Activated T-cell treated with anti-CD3 and anti-CD28 coated beads, Interleukin-2, amount 50 U/mL, for 4 hours (primary cell): Measurements from ENCODE around the gene NDUFS6. TPM values are rescaled to one million over a fixed set of nuclear protein-coding genes. Genes with fewer than 3 reads are reported as not detected.

Experiments
- ATAC-seq, 2 donors: fragments of 200-7000 bp; cut with Tn5 transposase; one replicate each; pipeline ENCODE4 v1.10.0; 2021
- DNase-seq: peaks from one replicate; pipeline ENCODE4 v3.0.0-alpha.2; 2020
- H3K27me3 Mint-ChIP-seq: one replicate; pipeline ENCODE4 v1.8.0; 2021; ENCODE audit warnings: low read depth, mixed read lengths
- H3K36me3 Mint-ChIP-seq: one replicate; pipeline ENCODE4 v1.8.0; 2022; ENCODE audit warnings: mixed read lengths; ENCODE audit not compliant: insufficient read depth
- H3K4me1 Mint-ChIP-seq: one replicate; pipeline ENCODE4 v1.8.0; 2021; ENCODE audit warnings: low read depth, mixed read lengths
- H3K4me3 Mint-ChIP-seq: one replicate; pipeline ENCODE4 v1.8.0; 2021; ENCODE audit warnings: mild to moderate bottlenecking, moderate library complexity, mixed read lengths
- H3K9me3 Mint-ChIP-seq: one replicate; pipeline ENCODE4 v1.8.0; 2021; ENCODE audit warnings: mixed read lengths
- total RNA-seq, 3 donors: library from RNA; stranded (reverse); gene quantifications; one replicate each; pipeline ENCODE4 v1.2.1, GENCODE V29; 2021

Gene NDUFS6
- total RNA-seq, 3 donors from 2014 or later: 55.6 to 64.9 (median 61.4) TPM

DNA sequence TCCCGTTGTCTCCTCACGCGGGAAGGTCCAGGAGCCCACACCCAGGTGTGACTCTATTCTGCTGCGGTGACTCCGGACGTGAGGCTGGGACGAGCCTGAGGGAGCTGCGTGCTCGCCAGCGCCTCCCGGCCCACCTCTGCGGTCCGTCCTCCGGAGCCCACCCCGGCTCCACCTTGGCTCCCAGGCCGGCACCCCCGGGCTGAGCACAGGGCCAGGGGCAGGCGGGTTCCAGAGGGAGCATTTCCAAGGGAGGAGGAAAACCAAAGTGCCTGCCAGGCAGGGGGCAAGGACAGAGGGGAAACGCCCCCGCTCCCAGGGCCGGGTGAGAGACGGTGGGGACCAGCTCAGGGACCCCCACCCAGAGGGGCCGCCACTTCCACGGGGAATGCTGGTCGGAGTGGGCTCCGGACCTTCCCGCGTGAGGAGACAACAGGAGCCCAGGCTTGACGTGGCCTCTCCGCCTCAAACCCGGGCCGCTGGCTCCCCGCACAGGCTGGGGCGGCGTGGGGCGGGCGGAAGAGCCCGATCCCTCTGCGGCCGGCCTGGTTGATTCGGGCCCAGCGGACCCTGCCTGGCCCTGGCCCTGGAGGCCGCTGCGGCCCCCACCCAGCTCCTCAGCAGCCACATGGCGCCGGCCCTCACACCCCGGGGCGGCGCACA lies 55.5 kb downstream of the NDUFS6 start:
- ATAC-seq: no peak
- Mint-ChIP-seq H3K36me3 (no peaks in the 10 kb centered on the region), H3K4me3 (no peak overlapping the region), H3K9me3 (no peaks in the 10 kb centered on the region), H3K4me1 (no peaks in the 10 kb centered on the region), H3K27me3 (peaks cover 30% of the 10 kb centered on the region)
- no peak for DNase-seq

DNA sequence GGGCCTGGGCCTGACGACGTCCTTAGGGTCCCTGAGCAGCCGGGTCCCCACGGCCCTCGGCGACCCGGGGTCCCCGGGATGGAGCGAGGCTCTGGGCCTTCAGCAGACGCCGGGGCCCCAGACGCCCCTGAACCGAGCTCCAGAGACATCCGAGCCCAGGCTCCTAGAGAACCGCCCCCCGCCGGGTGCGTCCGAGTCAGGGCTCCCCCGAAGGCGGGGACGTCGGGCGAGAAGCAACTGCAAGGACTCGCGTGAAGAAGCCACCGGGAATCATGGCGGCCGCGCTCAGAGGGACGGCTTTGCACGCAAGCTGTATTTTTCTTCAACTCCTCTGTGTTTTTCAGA lies 56.0 kb downstream of the NDUFS6 start:
- ATAC-seq (no peak), DNase-seq (no peak)
- Mint-ChIP-seq H3K9me3 (no peaks in the 10 kb centered on the region), H3K27me3 (peaks cover 29% of the 10 kb centered on the region), H3K4me1 (no peaks in the 10 kb centered on the region), H3K4me3 (no peak overlapping the region), H3K36me3 (no peaks in the 10 kb centered on the region)

DNA sequence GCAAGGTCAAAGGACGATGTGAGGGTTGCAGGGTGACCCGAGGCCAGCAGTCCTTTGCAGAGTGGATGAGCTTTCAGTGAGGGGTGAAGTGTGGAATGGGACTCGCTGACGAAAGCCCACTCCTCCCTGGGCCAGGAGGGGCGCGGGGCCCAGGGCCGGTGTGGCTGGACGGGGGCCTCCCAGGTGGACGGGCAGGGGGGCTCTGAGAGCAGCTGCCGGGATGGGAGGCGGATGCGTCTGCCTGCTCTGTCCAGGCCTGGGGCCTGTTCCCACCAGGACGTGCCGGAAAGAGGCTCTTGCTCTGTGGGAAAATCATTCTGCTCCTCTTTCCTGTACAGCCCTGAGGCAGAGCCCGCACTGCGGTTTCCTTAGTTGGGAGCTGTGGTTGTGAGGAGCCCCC lies 57.2 kb downstream of the NDUFS6 start:
- no peak for ATAC-seq
- Mint-ChIP-seq H3K27me3 (peaks cover 26% of the 10 kb centered on the region), H3K4me1 (no peaks in the 10 kb centered on the region), H3K9me3 (no peaks in the 10 kb centered on the region), H3K4me3 (no peak overlapping the region), H3K36me3 (no peaks in the 10 kb centered on the region)
- DNase-seq: no peak

DNA sequence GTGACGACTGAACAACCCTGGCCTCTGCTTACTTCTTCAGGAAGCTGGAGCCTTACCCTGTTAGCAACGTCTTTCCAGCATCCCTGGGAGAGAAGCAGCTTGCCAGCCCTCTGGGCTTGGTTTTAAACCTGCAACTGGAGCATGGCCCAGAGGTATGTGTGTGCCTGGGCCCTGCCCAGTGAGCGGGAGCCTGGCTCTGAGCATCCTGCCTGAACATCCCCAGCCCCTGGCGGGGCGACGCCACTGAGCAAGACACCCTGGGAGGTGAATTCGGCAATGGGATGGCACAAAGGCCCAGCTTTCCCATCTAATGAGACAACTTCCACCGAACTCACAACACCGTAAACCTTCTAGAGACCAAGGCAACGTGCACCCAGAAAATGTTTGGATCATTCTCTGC lies 57.9 kb downstream of the NDUFS6 start:
- Mint-ChIP-seq H3K36me3 (no peaks in the 10 kb centered on the region), H3K27me3 (peaks cover 22% of the 10 kb centered on the region), H3K9me3 (no peaks in the 10 kb centered on the region), H3K4me1 (no peaks in the 10 kb centered on the region), H3K4me3 (no peak overlapping the region)
- ATAC-seq: no peak
- DNase-seq: no peak

DNA sequence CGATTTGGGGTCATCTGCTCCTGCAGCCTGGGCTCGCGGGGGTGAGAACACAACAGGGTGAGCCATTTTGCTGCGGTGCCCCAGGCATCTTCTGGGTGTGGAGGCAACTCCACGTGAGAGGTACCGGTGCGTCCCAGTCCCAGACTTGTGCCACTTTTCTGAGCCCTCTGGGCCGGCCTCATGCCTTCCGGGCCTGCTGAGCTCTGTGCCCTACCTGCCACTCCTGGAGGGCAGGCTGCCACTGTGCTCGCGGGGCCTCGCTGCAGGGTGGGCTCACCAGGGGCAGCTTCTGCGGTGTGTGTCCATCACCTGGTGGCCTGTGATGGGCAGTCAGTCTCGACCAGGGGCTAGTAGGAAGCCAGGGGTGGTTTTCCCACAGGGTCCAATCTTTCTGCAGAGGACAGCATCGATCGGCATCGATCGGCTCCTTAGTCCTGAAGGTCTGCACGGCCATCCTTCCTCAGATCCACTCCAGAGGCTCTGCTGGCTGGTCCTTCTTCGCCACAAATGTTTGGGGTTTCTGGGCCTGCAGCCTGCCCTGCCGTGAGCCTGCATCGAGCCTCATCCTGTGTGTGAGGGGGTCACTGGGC lies 58.9 kb downstream of the NDUFS6 start:
- H3K4me1 Mint-ChIP-seq: no peaks in the 10 kb centered on the region
- H3K27me3 Mint-ChIP-seq: peaks cover 25% of the 10 kb centered on the region
- H3K9me3 Mint-ChIP-seq: no peaks in the 10 kb centered on the region
- H3K36me3 Mint-ChIP-seq: no peaks in the 10 kb centered on the region
- ATAC-seq (no peak), DNase-seq (no peak)
- H3K4me3 Mint-ChIP-seq: no peak overlapping the region

DNA sequence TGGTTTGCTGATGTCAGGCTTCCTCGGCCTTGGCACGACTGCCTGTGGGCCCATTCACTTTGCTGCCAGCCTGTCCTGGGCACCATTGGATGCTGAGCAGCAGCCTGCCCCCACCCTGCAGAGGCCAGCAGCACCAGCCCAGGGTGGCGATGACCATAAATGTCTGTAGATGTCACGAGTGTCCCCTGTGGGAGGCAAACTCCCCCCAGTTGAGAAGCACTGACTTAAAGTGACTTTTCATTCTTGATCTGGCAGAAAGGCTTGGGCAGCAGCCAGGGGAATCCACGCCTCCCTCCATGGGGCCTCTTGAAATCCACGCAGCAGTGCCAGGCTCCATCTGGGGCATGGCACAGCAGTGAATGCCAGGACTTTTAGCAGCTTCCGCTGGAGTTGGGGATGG lies 59.7 kb downstream of the NDUFS6 start:
- ATAC-seq: no peak
- Mint-ChIP-seq H3K4me1 (no peaks in the 10 kb centered on the region), H3K9me3 (no peaks in the 10 kb centered on the region), H3K4me3 (no peak overlapping the region), H3K36me3 (no peaks in the 10 kb centered on the region), H3K27me3 (peaks cover 29% of the 10 kb centered on the region)
- no peak for DNase-seq

DNA sequence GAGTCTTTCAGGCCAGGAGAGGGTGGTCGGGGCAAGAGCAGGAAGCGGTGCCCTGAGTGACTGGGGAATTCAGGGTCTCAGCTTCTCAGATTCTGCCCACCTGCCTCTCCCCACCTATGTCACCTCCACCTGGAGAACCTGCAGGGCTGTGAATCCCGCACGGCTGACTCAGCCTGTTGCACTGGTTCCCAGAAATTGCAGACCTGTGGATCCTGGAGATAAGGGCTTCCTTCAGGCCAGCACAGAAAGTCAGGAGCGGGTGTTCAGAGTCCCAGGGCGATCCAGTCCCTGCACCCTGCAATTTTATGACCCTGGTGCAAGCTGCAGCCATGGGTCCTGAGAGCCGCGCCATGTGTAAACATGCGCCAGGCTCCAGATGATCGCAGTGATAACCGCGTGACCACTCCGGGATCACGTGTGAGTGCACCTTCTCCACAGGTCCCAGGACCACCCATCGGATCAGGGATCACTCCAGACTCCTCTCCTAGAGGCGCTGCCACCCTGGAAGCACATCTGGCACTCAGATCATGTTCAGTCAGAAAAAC lies 63.8 kb downstream of the NDUFS6 start:
- Mint-ChIP-seq H3K4me1 (no peaks in the 10 kb centered on the region), H3K27me3 (peaks cover 34% of the 10 kb centered on the region), H3K36me3 (no peaks in the 10 kb centered on the region), H3K4me3 (no peak overlapping the region), H3K9me3 (no peaks in the 10 kb centered on the region)
- ATAC-seq (no peak), DNase-seq (no peak)

DNA sequence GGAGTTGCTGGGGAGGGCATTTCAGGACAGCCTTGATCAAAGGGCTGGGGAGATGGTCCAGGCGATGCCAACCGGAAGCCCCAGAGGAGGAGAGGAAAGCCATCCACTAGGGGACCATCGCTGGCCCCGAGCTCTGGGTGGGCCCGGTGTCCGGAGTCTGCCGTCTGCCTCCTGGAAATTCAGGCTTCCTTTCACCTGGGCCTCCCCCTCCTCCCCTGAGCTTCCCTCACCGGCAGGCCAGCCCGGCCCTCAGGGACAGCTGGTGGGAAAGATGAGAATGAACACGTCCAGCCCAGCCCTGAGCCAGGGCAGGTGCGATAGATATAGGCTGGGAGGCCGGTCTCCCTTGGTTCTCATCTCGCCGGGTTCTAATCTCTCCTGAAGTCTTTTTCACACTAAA lies 64.3 kb downstream of the NDUFS6 start:
- Mint-ChIP-seq H3K36me3 (no peaks in the 10 kb centered on the region), H3K4me3 (no peak overlapping the region), H3K9me3 (no peaks in the 10 kb centered on the region), H3K27me3 (peaks cover 34% of the 10 kb centered on the region), H3K4me1 (no peaks in the 10 kb centered on the region)
- ATAC-seq (no peak), DNase-seq (no peak)

Other genes with a start within 250 kb of the NDUFS6 start
- 10 to 100 TPM; 72.8 to 85.9 (median 77.8) TPM for gene MRPL36, start 1.6 kb upstream of the NDUFS6 start, total RNA-seq
- gene IRX4, start 81.5 kb downstream of the NDUFS6 start, total RNA-seq: not detected